Measurements from ENCODE around the gene CORO6. TPM values are rescaled to one million over a fixed set of nuclear protein-coding genes. Genes with fewer than 3 reads are reported as not detected.

The CORO6 gene
- total and polyA plus RNA-seq, 2 of the 13 experiments (the other 11 are each of a cell fraction or from before 2014, with no cell fraction given) = 0.42 to 0.82 TPM

- TF ChIP-seq REPIN1 (CRISPR knock-in tag; IDR thresholded peaks at IDR 0.05; ENCODE audit: borderline replicate concordance, low read depth) = no peak
- no peak for TF ChIP-seq AKNA (CRISPR knock-in tag; IDR thresholded peaks at IDR 0.05; ENCODE audit: borderline replicate concordance)
- TF ChIP-seq LBX2 (CRISPR knock-in tag; IDR thresholded peaks at IDR 0.05; ENCODE audit: borderline replicate concordance) = 0 out of 2 replicates have a peak, but pooled peaks have one; percentile 36
- peak; percentile 41 for TF ChIP-seq PHF8 (CRISPR knock-in tag; IDR thresholded peaks at IDR 0.05)
- no peak for TF ChIP-seq HCFC1 (IDR thresholded peaks at IDR 0.05; ENCODE audit: low read depth, low read length)
- TF ChIP-seq ZNF180 (CRISPR knock-in tag; IDR thresholded peaks at IDR 0.05; ENCODE audit: borderline replicate concordance, low read depth) = no peak
- TF ChIP-seq ZNF598 (CRISPR knock-in tag; IDR thresholded peaks at IDR 0.05; ENCODE audit: borderline replicate concordance) = no peak
- no peak for TF ChIP-seq ZNF614 (CRISPR knock-in tag; IDR thresholded peaks at IDR 0.05; ENCODE audit: borderline replicate concordance)
- TF ChIP-seq ZNF784 (CRISPR knock-in tag; IDR thresholded peaks at IDR 0.05; ENCODE audit: borderline replicate concordance) = no peak
- 0 out of 2 replicates have a peak, but pooled peaks have one; percentile 42 for TF ChIP-seq ZNF30 (CRISPR knock-in tag; IDR thresholded peaks at IDR 0.05)
- TF ChIP-seq NR2C2 (CRISPR knock-in tag; IDR thresholded peaks at IDR 0.05; ENCODE audit: borderline replicate concordance) = no peak
- TF ChIP-seq ZBTB1 (CRISPR knock-in tag; IDR thresholded peaks at IDR 0.05; ENCODE audit: borderline replicate concordance) = no peak
- no peak for TF ChIP-seq NCOA5 (CRISPR knock-in tag; IDR thresholded peaks at IDR 0.05)
- no peak for TF ChIP-seq TBX3 (IDR thresholded peaks at IDR 0.05; ENCODE audit: borderline replicate concordance)
- no peak for TF ChIP-seq ZNF17 (CRISPR knock-in tag; IDR thresholded peaks at IDR 0.05)
- TF ChIP-seq SAP130 (CRISPR knock-in tag; IDR thresholded peaks at IDR 0.05; ENCODE audit: low read depth) = peak; percentile 49
- TF ChIP-seq ZNF790 (CRISPR knock-in tag; IDR thresholded peaks at IDR 0.05; ENCODE audit: borderline replicate concordance) = no peak
- no peak for TF ChIP-seq ZNF512B (CRISPR knock-in tag; IDR thresholded peaks at IDR 0.05; ENCODE audit: borderline replicate concordance)
- 0 out of 2 replicates have a peak, but pooled peaks have one; percentile 47 for TF ChIP-seq ZMYM2 (CRISPR knock-in tag; IDR thresholded peaks at IDR 0.05)
- TF ChIP-seq ZFP36L1 (CRISPR knock-in tag; IDR thresholded peaks at IDR 0.05) = no peak
These were observed at the start of gene CORO6 (continued) for GRCh38 chr17:29622337-29623282.
